H1 (cell line): ENCODE measurements around the gene LRRC27.

Source experiments
- GTF2F1 ChIP-seq: IDR thresholded peaks from 2 replicates; pipeline ENCODE4 v1.6.1; 2012; ENCODE audit warnings: low read depth, low read length, improper control_type of control experiment, borderline replicate concordance
- JUND ChIP-seq: IDR thresholded peaks from 2 replicates; pipeline ENCODE4 v1.6.1; 2011; ENCODE audit warnings: mild to moderate bottlenecking, improper control_type of control experiment, low read length
- POLR2A ChIP-seq, 2 experiments: IDR thresholded peaks; 1 replicate in 1 of 2; 2 replicates in 1 of 2; pipeline ENCODE4 v1.6.1; 2011; ENCODE audit warnings: low read depth in 2 of 2, low read length in 2 of 2, mild to moderate bottlenecking in 2 of 2; ENCODE audit errors: control extremely low read depth in 1 of 2
- POLR2AphosphoS5 ChIP-seq: IDR thresholded peaks from 2 replicates; pipeline ENCODE4 v1.6.1; 2011; ENCODE audit warnings: low read depth, low read length
- ZNF274 ChIP-seq: IDR thresholded peaks from 2 replicates; pipeline ENCODE4 v1.7.0; 2012; ENCODE audit warnings: low read length, borderline replicate concordance; ENCODE audit errors: extremely low read depth
- TF ChIP-seq, protein P1 (sequence below), 3 experiments: IDR thresholded peaks; 1 replicate in 2 of 3; 2 replicates in 1 of 3; pipeline versions ENCODE4 v1.5.1 to v1.6.1; 2011; ENCODE audit warnings: low read length in 3 of 3, mild to moderate bottlenecking in 3 of 3, inconsistent platforms in 2 of 3, low read depth in 1 of 3, moderate library complexity in 1 of 3; ENCODE audit not compliant: insufficient read depth in 1 of 3; ENCODE audit errors: control extremely low read depth in 1 of 3

DNA sequence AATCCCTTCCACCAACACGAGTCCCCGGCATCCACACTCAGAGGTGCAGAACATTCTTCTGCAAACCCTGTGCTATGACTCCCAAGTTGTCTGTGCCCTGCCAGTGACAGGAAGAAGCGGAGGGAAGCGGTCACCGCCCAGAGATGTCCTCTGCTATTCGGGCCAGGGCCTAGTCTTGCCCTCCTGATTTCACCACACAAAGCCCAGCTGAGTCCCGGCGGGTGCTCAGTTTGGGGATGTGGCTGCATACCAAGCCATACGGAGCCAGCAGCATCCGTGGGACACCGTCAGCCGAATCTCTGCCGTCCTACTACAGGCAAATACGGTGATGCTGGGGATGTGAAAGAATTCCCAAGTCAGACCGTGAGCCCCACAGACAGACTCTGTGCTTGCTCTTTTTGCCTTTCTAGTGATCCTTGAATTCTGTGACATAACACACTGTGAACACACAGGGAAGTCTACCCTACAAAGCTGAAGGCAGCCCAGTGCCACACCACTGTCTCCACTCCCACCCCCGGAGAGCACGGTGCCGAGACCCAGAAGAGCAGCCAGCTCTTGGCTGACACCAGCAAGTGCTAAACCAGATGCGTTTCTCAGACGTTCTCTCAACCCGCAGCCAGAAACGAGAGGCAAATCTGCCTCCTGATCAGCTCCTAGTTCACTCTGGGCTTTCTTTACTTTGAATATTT is 26.2 kb upstream of the LRRC27 start:
- TF ChIP-seq GTF2F1 (no peak), JUND (no peak), POLR2A (IDR thresholded peaks at IDR 0.05; ENCODE audit: control extremely low read depth in 1 of 2, low read depth in 2 of 2, low read length in 2 of 2) (no peak), POLR2AphosphoS5 (no peak), ZNF274 (no peak)
- TF ChIP-seq, protein P1, sequence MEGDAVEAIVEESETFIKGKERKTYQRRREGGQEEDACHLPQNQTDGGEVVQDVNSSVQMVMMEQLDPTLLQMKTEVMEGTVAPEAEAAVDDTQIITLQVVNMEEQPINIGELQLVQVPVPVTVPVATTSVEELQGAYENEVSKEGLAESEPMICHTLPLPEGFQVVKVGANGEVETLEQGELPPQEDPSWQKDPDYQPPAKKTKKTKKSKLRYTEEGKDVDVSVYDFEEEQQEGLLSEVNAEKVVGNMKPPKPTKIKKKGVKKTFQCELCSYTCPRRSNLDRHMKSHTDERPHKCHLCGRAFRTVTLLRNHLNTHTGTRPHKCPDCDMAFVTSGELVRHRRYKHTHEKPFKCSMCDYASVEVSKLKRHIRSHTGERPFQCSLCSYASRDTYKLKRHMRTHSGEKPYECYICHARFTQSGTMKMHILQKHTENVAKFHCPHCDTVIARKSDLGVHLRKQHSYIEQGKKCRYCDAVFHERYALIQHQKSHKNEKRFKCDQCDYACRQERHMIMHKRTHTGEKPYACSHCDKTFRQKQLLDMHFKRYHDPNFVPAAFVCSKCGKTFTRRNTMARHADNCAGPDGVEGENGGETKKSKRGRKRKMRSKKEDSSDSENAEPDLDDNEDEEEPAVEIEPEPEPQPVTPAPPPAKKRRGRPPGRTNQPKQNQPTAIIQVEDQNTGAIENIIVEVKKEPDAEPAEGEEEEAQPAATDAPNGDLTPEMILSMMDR (IDR thresholded peaks at IDR 0.05; ENCODE audit: control extremely low read depth in 1 of 3, insufficient read depth in 1 of 3, low read depth in 1 of 3, low read length in 3 of 3): no peak
